Thymus (tissue), 11 donors: ENCODE data around the gene FZR1. TPM values are rescaled to one million over a fixed set of nuclear protein-coding genes. Genes with fewer than 3 reads are reported as not detected.

ENCODE experiments used
- DNase-seq, 9 donors: peaks; one replicate each; pipeline ENCODE4 v3.0.0-alpha.2; 2013; ENCODE audit warnings: low spot score in 9 of 9, low read depth in 6 of 9, missing footprints in 1 of 9
- H3K27ac ChIP-seq, 2 donors: one replicate each; pipeline ENCODE4 v1.5.1; 2013; ENCODE audit warnings: control low read depth in 1 of 2, low read depth in 1 of 2, low read length in 1 of 2, mild to moderate bottlenecking in 1 of 2, moderate library complexity in 1 of 2
- H3K27me3 ChIP-seq, 2 donors: one replicate each; pipeline ENCODE4 v1.5.1; 2013; ENCODE audit warnings: low read length in 1 of 2; ENCODE audit not compliant: control insufficient read depth in 2 of 2, insufficient read depth in 1 of 2
- H3K36me3 ChIP-seq, 2 donors: one replicate each; pipeline ENCODE4 v1.5.1; 2013; ENCODE audit warnings: low read length in 1 of 2, mild to moderate bottlenecking in 1 of 2, moderate library complexity in 1 of 2; ENCODE audit not compliant: control insufficient read depth in 2 of 2, insufficient read depth in 2 of 2
- H3K4me1 ChIP-seq, 2 donors: one replicate each; pipeline ENCODE4 v1.5.1; 2013; ENCODE audit warnings: low read length in 2 of 2; ENCODE audit not compliant: control insufficient read depth in 2 of 2, insufficient read depth in 2 of 2
- H3K4me3 ChIP-seq, 2 donors: one replicate each; pipeline ENCODE4 v1.5.1; 2013; ENCODE audit warnings: low read length in 2 of 2, control low read depth in 1 of 2, mild to moderate bottlenecking in 1 of 2
- H3K9me3 ChIP-seq, 2 donors: one replicate each; pipeline ENCODE4 v1.5.1; 2013; ENCODE audit warnings: low read length in 1 of 2, mild to moderate bottlenecking in 1 of 2; ENCODE audit not compliant: control insufficient read depth in 2 of 2, insufficient read depth in 1 of 2
- WGBS: extraction: QIAGEN DNeasy Blood & Tissue Kit; methylation state at CpG from one replicate; pipeline ENCODE4 v1.1.7; 2013; 5-methylcytosine and 5-hydroxymethylcytosine counted together
- polyA plus RNA-seq: library from polyadenylated mRNA; stranded (reverse); fragments of 200-250 nt; gene quantifications from one replicate; pipeline ENCODE4 v1.2.3, GENCODE V29; 2013
- total RNA-seq: library from RNA; stranded (reverse); fragments of 120-200 nt; gene quantifications from one replicate; pipeline ENCODE4 v1.2.4, GENCODE V29; 2013
- donor health status: healthy.

FZR1 gene
- total and polyA plus RNA-seq, 2 donors, result 18.6 to 26.2 TPM

GRCh38 chr19:3530389-3530788 is 24.3 kb downstream of the FZR1 start:
- DNase-seq, result no peak
- Histone ChIP-seq H3K4me1 (no peaks in the 10 kb centered on the region), H3K9me3 (no peaks in the 10 kb centered on the region), H3K36me3 (peaks cover 76 to 84% of the 10 kb centered on the region in 2 donors), H3K4me3 (no peak overlapping the region), H3K27ac (no peak overlapping the region), H3K27me3 (no peaks in the 10 kb centered on the region)
- 98% methylated on average over 12 of the region's 12 CpGs for WGBS

DNA sequence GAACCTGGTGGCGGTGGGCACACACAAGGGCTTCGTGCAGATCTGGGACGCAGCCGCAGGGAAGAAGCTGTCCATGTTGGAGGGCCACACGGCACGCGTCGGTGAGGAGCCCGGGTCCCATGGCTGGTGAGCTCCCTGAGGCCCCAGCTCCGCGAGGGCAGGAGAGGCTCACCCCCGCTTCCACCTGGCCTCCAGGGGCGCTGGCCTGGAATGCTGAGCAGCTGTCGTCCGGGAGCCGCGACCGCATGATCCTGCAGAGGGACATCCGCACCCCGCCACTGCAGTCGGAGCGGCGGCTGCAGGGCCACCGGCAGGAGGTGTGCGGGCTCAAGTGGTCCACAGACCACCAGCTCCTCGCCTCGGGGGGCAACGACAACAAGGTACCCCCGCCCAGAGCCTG is 25.6 kb downstream of the FZR1 start:
- Histone ChIP-seq H3K4me3 (no peak overlapping the region), H3K4me1 (no peaks in the 10 kb centered on the region), H3K9me3 (no peaks in the 10 kb centered on the region), H3K27ac (no peak overlapping the region), H3K27me3 (no peaks in the 10 kb centered on the region), H3K36me3 (peaks cover 76 to 85% of the 10 kb centered on the region in 2 donors)
- DNase-seq, result no peak
- 98% methylated on average over 29 of the region's 29 CpGs for WGBS

GRCh38 chr19:3532154-3532786 is 26.2 kb downstream of the FZR1 start:
- 97% methylated on average over 33 of the region's 33 CpGs for WGBS
- DNase-seq, result no peak
- H3K36me3 ChIP-seq, result peaks cover 74 to 80% of the 10 kb centered on the region in 2 donors
- no peak overlapping the region for H3K27ac ChIP-seq
- no peak overlapping the region for H3K4me3 ChIP-seq
- no peaks in the 10 kb centered on the region for H3K27me3 ChIP-seq
- H3K4me1 ChIP-seq, result no peaks in the 10 kb centered on the region
- H3K9me3 ChIP-seq, result no peaks in the 10 kb centered on the region

DNA sequence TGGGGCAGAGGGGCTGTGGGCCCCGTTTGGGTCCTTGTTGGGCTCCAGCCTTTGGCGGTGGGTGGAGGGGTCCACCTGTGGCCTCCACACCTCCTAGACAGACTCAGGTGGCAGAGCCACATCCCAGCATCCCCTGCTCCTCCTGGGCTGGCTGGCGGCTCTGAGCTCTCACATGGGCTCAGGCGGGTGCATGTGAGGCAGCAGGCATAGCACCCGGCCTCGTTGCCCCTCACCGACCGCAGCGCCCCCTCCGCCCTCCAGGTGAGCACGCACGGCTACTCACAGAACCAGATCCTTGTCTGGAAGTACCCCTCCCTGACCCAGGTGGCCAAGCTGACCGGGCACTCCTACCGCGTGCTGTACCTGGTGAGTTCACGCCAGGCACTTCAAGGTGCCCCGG is 26.9 kb downstream of the FZR1 start:
- no peaks in the 10 kb centered on the region for H3K9me3 ChIP-seq
- H3K27ac ChIP-seq, result no peak overlapping the region
- WGBS, result 97% methylated on average over 17 of the region's 17 CpGs
- no peaks in the 10 kb centered on the region for H3K4me1 ChIP-seq
- H3K27me3 ChIP-seq, result no peaks in the 10 kb centered on the region
- H3K36me3 ChIP-seq, result peaks cover 70 to 78% of the 10 kb centered on the region in 2 donors
- DNase-seq, result no peak
- no peak overlapping the region for H3K4me3 ChIP-seq

DNA sequence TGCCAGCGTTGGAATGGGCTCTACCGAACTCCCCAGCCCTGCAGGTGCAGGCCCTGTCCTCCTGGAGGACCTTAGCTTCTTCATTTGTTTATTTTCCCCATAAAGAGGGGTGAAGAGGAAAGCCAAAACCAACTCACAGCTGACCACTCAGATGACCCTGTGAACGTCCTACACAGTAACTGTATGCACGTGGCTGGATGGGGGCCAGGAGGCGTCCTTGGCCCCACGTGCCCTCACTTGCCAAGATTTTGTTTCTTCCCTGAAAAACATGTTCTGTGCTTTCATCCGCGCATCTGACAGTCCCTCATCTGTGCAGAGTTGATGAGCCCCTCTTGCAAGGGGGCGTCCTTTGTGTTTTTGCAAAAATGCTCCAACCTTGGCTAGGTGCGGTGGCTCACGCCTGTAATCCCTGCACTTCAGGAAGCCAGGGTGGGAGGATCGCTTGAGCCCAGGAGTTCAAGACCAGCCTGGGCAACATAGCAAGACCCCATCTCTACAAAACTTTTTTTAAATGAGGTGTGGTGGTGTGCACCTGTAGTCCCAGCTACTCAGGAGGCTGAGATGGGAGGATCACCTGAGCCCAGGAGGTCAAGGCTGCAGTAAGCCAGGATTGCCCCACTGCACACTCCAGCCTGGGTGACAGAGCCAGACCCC is 27.6 kb downstream of the FZR1 start:
- no peak for DNase-seq
- Histone ChIP-seq H3K27me3 (no peaks in the 10 kb centered on the region), H3K36me3 (peaks cover 68 to 79% of the 10 kb centered on the region in 2 donors), H3K9me3 (no peaks in the 10 kb centered on the region), H3K4me3 (no peak overlapping the region), H3K27ac (no peak overlapping the region), H3K4me1 (no peaks in the 10 kb centered on the region)
- WGBS, result 96% methylated on average over 12 of the region's 12 CpGs

DNA sequence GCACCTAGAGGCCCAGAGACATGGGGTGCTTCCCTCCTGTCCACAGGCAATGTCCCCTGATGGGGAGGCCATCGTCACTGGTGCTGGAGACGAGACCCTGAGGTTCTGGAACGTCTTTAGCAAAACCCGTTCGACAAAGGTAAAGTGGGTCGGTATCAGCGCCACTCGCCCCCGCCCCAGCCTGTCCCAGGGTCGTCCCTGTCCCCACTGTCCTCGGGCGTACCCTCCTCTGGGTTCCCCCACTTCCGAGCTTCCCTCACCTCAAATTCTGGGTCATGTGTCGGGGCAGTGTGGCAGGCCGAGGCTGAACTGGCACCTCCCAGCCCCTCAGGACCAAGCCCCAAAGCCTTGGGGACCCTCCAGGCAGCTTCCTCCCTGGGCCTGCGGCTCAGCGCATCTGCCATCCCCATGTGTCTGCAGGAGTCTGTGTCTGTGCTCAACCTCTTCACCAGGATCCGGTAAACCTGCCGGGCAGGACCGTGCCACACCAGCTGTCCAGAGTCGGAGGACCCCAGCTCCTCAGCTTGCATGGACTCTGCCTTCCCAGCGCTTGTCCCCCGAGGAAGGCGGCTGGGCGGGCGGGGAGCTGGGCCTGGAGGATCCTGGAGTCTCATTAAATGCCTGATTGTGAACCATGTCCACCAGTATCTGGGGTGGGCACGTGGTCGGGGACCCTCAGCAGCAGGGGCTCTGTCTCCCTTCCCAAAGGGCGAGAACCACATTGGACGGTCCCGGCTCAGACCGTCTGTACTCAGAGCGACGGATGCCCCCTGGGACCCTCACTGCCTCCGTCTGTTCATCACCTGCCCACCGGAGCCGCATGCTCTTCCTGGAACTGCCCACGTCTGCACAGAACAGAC is 28.5 kb downstream of the FZR1 start:
- peaks cover 75 to 85% of the 10 kb centered on the region in 2 donors for H3K36me3 ChIP-seq
- DNase-seq, result no peak
- 98% methylated on average over 38 of the region's 38 CpGs for WGBS

GRCh38 chr19:3535235-3535535 is 29.1 kb downstream of the FZR1 start:
- DNase-seq, result no peak
- Histone ChIP-seq H3K36me3 (peaks cover 78 to 83% of the 10 kb centered on the region in 2 donors), H3K27me3 (no peaks in the 10 kb centered on the region), H3K4me3 (no peak overlapping the region), H3K27ac (no peak overlapping the region), H3K9me3 (peaks cover 0 to 8% of the 10 kb centered on the region in 2 donors), H3K4me1 (no peaks in the 10 kb centered on the region)
- 99% methylated on average over 9 of the region's 9 CpGs for WGBS

More for the DNA sequence above, 28.5 kb downstream of the FZR1 start:
- H3K9me3 ChIP-seq, result peaks cover 0 to 3% of the 10 kb centered on the region in 2 donors
- no peaks in the 10 kb centered on the region for H3K4me1 ChIP-seq
- H3K4me3 ChIP-seq, result no peak overlapping the region
- no peak overlapping the region for H3K27ac ChIP-seq
- no peaks in the 10 kb centered on the region for H3K27me3 ChIP-seq

- Histone ChIP-seq H3K9me3 (peaks cover 0 to 8% of the 10 kb centered on the region in 2 donors), H3K36me3 (peaks cover 75 to 79% of the 10 kb centered on the region in 2 donors), H3K27me3 (no peaks in the 10 kb centered on the region), H3K27ac (no peak overlapping the region), H3K4me3 (no peak overlapping the region), H3K4me1 (no peaks in the 10 kb centered on the region)
- no peak for DNase-seq
- 97% methylated on average over 14 of the region's 14 CpGs for WGBS
These were observed 29.5 kb downstream of the FZR1 start for GRCh38 chr19:3535563-3535965.

DNA sequence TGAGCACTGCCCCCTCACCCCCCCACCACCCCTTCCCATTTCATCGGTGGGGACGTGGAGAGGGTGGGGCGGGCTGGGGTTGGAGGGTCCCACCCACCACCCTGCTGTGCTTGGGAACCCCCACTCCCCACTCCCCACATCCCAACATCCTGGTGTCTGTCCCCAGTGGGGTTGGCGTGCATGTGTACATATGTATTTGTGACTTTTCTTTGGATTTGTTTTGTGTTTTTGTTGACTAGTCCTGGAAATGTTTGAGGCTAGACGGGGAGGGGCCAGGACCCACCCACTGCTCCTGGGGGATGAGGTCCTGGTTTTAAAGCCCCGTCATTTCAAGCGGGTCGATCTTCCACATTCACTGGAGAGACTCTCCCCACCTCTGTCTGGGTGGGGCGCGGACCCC is 29.9 kb downstream of the FZR1 start:
- Histone ChIP-seq H3K4me3 (no peak overlapping the region), H3K27ac (no peak overlapping the region), H3K9me3 (peaks cover 0 to 8% of the 10 kb centered on the region in 2 donors), H3K36me3 (peaks cover 71 to 75% of the 10 kb centered on the region in 2 donors), H3K4me1 (no peaks in the 10 kb centered on the region), H3K27me3 (no peaks in the 10 kb centered on the region)
- DNase-seq, result no peak
- WGBS, result 96% methylated on average over 10 of the region's 10 CpGs
